ENCODE data around the gene LMLN.
"Not testable (repeated sequence)": the region's sequence is repeated elsewhere in the genome, so short reads cannot be mapped to it uniquely, and the experiment has no call there.

The LMLN gene, protein sequence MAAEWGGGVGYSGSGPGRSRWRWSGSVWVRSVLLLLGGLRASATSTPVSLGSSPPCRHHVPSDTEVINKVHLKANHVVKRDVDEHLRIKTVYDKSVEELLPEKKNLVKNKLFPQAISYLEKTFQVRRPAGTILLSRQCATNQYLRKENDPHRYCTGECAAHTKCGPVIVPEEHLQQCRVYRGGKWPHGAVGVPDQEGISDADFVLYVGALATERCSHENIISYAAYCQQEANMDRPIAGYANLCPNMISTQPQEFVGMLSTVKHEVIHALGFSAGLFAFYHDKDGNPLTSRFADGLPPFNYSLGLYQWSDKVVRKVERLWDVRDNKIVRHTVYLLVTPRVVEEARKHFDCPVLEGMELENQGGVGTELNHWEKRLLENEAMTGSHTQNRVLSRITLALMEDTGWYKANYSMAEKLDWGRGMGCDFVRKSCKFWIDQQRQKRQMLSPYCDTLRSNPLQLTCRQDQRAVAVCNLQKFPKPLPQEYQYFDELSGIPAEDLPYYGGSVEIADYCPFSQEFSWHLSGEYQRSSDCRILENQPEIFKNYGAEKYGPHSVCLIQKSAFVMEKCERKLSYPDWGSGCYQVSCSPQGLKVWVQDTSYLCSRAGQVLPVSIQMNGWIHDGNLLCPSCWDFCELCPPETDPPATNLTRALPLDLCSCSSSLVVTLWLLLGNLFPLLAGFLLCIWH

DNA sequence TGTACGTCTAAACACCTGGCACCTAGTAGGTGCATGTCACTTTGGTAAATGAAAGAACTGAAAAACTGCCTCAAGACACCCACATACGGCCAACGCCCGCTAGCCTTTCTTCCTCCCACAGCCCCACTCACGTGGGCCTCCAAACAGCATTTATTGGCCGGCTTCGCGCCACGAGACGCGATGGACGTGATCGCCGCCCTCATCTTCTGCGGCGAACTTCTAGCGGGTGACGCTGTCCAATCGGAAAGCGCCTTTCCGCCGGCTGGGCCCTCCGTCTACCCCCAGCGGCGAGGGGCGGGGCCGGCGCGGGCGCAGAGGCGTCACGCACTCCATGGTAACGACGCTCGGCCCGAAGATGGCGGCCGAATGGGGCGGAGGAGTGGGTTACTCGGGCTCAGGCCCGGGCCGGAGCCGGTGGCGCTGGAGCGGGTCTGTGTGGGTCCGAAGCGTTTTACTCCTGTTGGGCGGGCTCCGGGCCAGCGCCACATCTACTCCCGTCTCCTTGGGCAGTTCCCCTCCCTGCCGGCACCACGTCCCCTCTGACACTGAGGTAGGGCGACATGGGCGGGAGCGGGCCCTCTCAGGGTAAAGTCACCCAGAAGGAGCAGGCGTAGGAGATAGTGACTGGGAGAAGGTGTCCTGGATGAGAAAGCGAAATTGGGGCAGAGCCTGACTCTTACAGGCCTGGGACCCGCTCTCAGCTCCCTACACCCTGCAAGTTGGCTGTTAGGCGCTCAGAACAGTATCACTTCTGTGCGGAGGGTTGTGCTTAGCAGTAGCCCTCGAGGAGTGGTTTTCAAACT is at the start of gene LMLN:
Gene LMLN (plus strand): TSS at position 327 of the 803 bp plus-strand sequence. CDS start 29 bp downstream, at position 356.
- DNase-seq: peak; percentile 97

DNA sequence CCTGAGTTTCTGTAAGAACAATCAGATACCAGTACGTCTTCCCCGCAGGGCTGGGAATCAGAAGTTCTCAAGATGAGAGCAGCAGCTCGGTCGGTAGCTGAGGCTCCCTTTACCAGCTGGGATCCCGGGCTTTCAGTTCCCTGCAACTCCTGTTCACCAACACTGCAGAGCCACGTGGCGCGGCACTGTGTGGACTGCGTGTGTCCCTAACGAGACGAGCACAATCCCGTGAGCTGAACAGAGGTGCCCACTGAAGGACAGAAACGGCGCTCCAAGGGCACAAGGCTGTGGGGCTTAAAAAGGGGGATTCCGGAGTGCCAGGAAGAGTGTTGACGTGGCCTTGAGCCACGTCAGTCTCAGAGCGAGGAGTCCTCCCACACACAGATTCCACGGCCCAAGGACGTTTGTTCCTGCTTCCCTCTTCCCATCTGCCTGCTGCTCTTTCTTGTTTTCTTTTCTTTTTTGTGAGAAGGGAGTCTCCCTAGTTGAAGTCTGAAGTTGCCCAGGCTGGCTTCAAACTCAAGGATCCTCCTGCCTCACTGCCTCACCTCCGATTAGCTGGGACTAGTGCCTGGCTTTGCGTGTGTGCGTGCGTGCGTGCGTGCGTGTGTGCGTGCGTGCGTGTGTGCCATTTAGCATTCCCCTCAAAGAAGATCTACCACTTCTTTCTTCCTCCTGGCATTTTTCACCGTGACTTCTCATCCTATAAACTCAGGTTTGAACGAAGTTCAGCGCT is 47.1 kb upstream of the LMLN start:
- no peak for DNase-seq

DNA sequence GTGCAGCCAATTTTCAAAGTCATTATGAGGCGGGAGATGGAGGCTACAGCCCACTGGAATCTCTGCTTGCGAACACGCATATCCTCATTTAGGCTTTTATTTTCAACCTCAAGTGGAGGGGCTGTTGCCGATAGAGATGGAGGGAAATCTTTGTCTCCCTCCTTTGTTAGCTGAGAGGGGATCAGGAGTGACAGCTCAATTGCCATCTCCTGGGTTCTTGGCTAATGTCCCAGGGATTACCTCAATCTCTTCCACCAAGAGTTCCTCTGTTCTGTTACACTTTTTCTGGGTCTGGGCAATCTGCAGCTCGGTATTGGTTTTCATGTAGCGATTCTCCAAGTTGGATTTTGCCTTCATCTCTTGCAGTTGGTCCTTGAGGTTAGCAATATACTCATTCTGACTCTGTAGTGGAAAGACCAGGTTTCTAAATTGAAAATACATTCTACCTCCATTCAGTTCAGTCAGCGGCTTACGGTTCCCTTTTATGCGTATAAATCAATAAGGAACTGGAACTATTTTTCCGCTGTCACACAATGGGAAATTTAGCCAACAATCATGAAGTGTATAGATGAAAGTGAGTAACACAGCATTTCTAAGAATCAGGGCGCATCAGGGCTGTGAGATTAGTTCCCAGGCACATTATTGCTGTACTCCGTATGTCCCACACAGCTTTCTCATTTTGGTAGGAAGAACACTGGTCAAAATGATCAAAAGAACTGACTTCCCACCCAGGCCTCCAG is 46.2 kb upstream of the LMLN start:
- DNase-seq: no peak

DNA sequence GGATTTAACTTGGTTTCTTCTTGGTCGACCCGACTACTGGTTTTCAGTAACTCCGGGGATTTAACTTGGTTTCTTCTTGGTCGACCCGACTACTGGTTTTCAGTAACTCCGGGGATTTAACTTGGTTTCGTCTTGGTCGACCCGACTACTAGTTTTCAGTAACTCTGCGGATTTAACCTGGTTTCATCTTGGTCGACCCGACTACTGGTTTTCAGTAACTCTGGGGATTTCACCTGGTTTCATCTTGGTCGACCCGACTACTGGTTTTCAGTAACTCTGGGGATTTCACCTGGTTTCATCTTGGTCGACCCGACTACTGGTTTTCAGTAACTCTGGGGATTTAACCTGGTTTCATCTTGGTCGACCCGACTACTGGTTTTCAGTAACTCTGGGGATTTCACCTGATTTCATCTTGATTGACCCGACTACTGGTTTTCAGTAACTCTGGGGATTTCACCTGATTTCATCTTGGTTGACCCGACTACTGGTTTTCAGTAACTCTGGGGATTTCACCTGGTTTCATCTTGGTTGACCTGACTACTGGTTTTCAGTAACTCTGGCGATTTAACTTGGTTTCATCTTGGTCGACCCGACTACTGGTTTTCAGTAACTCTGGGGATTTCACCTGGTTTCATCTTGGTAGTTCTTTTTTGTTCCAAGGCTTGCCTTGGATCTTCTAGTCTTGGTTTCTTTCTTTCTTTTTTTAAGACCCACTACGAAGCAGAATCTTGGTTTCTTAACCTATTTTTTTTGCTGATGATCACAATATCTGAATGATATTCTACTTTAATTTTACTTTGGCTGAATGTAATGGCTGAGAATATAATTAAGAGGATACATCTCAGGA is 38.4 kb upstream of the LMLN start:
- not testable (repeated sequence) for DNase-seq

DNA sequence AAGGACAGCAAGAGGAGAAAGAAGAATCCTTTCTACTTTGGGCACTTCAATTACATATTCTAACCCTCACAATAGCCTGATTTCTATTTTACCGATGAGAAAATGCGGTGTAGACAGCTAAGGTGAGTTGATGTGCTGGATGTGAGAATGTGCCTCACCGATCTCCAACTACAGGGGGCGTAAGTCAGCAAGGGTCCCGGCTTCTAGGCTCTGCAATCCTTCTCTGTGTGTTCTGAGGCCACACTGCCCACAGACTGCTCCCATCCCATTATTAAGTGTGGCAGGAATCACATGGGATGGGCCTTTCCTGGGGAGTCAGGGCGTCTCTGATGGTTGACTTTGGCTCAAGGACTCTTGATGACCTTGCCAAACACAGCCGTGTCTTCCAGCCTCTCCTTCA is 33.6 kb upstream of the LMLN start:
- no peak for DNase-seq

DNA sequence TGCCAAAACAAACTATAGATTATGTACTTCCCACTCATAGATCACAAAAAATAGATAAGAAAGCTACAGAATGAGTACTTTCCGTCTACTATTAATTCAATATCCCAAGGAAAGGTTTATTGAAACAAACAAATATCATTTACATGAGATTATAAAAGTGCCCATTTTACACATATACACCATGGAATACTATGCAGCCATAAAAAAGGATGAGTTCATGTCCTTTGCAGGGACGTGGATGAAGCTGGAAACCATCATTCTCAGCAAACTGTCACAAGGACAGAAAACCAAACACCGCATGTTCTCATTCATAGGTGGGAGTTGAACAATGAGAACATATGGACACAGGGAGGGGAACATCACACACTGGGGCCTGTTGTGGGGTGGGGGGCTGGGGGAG is 32.4 kb upstream of the LMLN start:
- not testable (repeated sequence) for DNase-seq

DNA sequence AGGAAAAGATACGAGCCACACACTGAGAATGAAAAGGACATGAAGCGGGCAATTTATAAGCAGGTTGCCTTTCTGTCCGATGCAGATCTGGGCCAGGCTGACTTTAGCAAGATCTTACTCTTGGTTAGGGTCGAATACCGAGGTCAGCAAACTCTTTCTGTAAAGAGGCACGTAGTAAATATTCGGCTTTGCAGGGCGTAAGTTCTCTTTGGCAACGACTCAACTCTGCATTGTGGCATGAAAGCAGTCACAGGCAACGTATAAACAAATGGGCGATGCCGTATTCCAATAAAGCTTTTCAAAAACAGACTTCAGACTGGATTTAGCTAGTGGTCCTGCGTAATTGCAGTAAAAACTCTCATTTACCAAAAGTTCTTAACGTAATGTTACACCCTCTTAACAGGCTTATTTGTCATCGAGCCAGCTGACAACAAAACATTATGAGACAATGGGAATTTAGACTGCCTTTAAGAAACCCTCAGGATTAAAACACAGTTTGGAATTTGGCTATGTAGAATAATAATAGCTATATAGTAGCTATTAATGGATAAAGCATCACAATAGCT is 23.1 kb upstream of the LMLN start:
- no peak for DNase-seq

DNA sequence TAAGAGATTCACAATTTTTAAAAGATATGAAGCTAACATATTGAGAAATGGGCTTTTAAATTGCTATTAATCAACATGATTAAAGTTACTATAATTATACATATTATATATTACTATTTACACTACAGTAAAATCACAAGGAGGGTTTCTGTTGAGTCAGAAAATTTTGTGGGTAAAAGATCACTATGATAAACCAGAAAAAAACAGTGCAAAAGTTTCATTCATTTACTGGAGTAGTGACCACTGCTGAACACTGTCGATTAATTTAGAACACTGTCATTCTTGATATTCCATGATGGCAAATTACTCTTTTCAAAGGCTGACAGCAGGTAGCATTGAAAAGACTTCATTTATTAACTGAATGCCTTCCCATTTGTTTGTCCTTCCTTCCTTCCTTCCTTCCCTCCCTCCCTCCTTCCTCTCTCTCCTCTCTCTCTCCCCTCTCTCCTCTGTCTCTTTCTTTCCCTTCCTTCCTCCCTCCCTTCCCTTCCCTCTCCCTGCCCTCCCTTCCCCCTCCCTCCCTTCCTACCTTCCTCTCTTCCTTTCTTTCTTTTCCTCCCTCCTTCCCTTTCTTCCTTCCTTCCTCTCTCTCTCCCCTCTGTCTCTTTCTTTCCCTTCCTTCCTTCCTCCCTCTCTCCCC is 19.2 kb upstream of the LMLN start:
- DNase-seq: no peak

DNA sequence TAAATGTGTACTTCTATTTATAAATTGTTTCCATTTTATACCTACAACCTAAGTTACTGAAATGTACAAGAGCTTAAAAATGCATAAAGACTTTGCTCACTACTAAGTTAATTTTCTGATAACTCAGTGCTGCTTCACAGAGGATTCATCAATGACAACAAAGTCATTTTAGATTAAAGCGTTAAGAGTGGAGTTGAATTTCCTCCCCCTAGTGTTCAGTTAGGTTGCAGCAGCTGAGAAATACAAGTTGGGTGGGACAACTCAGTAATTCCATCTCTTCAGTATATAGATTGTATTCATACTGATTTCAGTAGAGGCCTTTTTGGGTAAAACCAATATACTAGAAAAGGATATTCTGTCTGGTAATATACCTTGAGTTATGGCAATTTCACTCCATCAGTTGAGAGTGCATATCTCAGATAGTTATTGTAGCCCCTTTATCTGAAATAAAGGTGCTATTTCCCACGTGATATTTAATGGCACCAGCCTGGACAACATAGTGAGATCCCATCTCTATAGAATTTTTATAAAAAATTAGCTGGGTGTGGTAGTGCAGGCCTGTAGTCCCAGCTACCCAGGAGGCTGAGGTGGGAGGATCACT is 17.0 kb upstream of the LMLN start:
- peak; percentile 54 for DNase-seq

DNA sequence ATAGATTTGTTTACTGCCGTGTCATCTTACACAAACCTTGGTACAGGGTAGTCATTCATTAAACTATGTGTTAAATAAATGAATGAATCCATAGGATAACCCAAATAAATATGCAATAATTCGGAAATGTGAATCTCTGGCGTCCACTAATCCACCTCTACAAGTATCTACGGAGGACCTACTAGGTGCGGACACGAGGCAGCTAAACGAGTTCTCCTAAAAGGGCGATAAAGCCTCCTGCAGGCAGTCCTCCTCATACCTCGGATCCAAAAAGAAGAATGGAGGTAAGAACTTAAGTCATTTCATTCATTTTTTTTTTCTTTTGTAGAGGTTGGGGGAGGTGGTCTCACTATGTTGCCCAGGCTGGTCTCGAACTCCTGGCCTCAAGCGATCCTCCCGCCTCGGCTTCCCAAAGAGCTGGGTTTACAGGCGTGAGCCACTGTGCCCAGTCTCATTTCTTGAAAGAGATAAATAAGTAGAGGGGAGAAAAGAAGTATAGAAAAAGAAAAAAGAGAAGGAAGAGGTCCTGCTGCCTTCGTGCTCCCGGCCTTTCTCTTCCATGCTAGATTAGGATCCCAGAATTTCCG is 10.7 kb upstream of the LMLN start:
- DNase-seq: no peak

DNA sequence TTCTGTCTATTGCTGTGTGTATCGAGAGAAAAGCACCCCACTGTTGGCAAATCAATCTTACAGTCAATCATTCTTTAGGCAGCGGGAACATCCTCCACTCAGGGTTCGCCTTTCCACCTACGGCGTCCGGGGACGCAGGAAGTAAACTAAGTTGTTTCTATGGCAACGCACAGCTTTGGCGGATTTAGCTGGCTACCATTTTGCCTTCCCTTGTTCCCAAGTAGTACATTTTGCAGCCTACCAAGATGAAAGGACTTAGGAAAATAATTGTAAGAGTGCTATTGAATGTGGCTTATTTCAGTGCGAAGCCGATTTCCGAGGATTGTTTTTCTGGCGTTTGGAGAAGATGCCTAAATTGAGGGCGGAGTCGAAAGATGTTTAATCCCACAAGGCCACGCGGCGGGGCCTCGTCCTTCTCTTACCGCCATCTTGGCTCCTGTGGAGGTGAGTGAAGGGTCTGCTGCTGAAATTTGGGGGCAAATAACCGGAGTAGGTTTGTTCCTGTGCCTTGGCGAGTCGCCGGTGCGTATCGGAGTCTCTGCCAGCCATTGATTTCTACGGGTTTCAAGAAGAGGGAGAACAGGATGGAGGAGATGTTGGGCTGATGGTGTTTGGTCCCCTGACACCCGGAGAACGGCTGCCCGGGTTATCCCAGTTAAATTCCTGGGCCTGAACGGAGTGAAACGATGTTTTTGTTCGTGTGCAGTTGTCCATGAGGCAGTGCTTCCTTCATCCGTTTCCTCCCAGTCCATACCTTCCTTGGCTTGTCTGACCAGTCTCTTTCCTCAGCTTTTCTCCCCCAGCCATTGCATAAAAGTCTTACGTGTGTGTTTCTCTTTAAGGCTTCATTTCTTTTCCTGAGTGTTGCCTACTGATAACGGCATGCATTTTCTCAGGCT is 10.0 kb upstream of the LMLN start, which contains the start of gene RPL35A:
Gene RPL35A (plus strand): TSS at position 413 of the 899 bp plus-strand sequence. CDS start 778 bp downstream, outside the sequence.
- DNase-seq: peak; percentile 95

DNA sequence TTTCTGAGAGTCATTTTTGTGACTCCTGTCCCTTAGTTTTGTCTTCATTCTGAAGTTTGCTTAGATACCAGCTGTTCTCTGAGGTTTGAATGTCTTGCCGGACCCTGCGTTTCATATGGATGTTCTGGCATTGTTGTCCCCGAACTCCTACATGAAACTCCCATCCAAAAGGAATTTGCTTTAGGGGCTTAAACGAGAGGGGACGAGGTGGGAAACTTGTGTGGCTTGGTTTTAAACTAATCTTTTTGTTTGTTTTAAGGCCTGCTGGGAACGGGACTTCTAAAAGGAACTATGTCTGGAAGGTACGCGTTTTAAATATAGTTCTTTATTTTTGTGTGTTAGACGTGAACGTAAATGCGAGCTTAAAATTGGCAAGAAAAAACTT is 9.3 kb upstream of the LMLN start:
- DNase-seq: no peak

DNA sequence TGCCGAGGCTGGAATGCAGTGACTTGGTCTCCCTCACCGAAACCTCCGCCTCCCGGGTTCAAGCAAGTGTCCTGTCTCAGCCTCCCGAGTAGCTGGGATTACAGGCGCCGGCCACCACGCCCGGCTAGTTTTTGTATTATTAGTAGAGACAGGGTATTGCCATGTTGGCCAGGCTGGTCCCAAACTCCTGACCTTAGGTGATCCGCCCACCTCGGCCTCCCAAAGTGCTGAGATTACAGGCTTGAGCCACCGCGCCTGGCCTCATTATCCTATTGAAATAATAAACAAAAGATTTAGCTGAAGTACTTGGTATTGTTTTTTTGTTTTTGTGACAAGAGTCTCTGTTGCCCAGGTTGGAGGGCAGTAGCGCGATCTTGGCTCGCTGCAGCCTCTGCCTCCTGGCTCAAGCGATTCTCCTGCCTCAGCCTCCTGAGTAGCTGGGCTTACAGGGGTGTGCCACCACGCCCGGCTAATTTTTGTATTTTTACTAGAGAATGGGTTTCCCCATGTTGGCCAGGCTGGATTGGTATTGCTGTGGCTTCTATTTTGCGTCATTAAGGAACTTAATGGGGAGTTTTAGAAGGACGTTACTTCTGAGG is 8.5 kb upstream of the LMLN start:
- DNase-seq: no peak

DNA sequence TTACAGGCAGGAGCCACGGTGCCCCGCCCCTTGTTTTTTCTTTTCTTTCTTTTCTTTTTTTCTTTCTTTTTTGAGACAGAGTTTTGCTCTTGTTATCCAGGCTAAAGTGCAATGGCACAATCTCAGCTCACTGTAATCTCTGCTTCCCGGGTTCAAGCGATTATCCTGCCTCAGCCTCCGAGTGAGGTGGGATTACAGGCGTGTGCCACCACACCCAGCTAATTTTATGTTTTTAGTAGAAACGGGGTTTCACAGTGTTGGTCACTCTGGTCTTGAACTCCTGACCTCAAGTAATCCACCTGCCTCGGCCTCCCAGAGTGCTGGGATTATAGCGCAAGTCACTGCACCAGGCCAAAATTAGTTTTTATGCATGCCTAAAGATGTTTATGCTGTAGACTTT is 7.6 kb upstream of the LMLN start:
- DNase-seq: no peak

DNA sequence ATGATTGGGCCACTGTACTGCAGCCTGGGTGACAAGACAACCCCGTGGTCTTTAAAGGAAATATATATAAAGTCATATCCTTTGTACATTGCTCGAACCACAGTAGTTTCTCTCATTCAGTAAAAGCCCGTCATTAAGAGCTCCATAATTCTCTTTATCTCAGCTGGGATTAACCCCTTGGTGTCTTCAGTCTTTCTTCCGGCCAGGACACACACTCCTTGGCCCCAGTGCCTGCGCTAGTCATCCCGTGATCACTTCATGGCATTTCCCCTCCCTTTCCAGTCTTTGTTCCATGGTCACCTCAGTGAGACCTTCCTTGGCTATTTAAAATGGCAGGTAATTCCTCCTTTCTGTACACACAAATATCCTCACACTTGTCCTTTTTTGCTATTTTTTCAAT is 6.7 kb upstream of the LMLN start:
- DNase-seq: no peak

DNA sequence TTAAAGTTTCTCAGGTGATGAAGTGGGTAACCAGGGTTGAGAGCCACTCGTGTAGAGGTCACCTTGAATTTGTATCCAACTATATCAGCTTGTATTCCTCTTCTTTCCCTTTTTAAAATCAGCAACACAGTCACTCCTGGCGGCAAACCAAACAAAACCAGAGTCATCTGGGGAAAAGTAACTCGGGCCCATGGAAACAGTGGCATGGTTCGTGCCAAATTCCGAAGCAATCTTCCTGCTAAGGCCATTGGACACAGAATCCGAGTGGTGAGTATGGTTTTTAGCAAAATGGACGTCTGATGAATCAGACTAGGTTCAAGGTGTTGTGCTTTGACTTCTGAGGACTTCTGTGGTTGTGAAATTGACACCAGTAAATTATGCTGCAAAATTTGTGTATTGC is 6.1 kb upstream of the LMLN start:
- DNase-seq: no peak

DNA sequence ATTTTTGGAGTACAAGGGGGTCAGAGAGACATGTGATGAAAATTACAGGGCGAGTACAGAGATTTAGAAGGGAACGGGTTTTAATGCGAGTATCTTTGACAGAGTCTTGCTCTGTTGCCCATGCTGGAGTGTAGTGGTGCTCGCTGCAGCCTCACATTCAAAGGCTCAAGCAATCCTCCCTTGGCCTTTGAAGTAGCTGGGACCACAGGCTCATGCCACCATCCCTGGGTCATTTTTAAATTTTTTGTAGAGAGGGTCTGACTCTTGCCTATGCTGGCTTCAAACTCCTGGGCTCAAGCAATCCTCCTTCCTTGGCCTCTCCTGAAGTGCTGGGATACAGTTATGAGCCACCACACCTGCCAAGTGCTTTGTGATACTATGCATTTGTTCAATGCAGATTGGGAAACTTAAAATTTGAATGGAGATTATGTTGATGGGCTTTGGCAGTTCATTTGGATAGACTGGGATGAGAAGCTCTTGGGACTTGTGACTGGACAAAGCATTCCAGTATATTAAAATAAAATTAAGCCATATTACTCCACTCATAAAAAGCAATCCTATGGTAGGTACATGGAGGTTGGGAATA is 4.0 kb upstream of the LMLN start:
- no peak for DNase-seq

DNA sequence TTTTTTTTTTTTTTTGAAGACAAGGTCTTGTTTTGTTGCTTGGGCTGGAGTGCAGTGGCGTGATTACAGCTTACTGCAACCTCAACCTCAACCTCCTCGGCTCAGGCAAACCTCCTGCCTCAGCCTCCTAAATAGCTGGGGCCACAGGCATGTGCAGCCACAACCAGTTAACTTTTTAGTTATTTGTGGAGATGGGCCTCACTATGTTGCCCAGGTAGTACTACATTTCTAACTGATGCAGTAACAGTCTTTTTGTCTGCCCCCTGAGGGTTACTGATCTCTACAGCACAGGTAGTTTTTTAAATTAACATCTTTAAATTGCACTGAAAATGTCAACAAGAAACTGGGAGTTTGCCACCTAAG is 3.4 kb upstream of the LMLN start:
- no peak for DNase-seq
